Activated CD8-positive, alpha-beta memory T cell treated with anti-CD3 and anti-CD28 coated beads, Interleukin-2, amount 50 U/mL, for 48 hours (primary cell): ENCODE measurements around the gene ARID3B.
"Not testable (repeated sequence)": the region's sequence is repeated elsewhere in the genome, so short reads cannot be mapped to it uniquely, and the experiment has no call there.

Experiments used
- DNase-seq: peaks from one replicate; pipeline ENCODE4 v3.0.0-alpha.2; 2020

ARID3B gene

GRCh38 chr15:74578496-74578994, 37.5 kb downstream of the ARID3B start:
- DNase-seq: no peak

DNA sequence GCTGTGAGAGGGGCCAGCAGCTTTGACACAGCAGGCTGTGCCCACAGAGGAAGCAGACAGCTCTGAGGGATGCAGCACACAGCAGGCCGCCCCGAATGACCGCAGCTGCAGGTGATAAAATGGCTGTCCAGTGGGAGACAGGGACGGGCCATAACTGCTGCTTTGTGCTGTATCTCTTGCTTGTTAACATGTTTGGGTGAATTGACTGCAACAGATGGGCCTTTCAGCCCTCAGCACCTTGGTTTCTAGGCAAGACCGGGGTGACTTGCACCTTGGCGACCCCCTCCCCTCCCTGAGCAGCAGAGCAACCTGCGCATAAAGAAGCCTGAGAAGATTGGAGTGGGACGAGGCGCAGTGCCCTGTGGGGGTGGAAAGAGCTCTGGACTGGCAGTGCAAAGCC, 38.0 kb downstream of the ARID3B start:
- no peak for DNase-seq

DNA sequence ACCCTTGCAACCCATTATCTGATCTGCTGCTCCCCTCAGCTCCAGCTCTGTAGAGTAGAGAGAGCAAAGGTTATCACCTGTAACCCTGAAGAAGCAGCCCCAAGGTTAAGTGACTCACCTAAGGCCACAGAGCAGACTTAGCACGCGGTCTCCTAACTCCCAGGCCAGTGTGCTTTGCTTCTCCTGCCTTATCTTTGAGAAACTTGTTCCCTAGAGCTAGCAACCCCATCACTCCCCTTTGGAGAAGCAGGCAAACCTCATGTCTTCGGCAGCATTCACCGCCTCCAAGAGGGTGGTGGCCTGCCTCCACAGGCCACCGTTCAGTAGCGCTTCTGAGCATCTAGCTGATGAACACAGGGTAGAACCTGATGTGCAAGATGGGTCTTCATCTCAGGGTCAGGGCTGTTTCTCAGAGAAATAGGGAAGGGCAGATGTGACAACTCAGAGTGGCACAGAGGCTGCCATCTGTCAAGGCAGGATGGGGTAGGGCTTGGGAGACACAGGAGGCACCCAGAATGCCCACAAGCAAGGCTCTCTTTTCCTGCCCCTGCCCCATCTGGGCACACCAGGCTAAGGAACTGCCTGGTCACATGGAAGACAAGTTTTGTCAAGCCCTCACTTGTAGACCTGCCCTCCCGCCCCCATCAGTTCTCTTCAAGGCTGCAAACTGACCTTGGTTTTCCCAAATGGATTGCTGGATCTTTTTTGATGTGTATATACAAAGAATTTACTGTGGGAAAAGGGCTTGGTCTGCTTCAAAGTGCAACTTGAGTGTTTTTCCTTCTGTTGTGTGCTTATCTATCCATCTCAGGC, 39.7 kb downstream of the ARID3B start:
- DNase-seq: no peak

- no peak for DNase-seq
Observed at GRCh38 chr15:74584204-74584603, 43.2 kb downstream of the ARID3B start.

DNA sequence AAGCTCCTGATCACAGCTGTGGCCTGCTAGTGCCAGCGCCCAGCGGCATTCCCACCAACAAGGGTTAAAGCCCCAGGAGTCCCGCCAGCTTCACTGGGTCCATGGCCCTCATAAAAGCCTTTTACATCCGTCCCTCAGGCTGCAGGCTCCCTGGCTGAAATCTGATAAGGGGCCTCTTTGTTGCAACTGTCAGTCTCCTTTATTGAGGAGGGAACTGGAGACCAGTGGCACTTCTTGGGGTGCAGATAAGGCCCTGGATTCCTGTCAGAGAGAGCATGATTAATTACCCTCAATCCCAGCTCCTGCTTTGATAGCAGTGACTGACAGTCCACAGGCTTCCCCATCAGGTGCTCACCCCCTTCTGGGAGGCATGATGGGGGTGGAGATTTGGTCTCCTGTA, 43.8 kb downstream of the ARID3B start:
- DNase-seq: no peak

GRCh38 chr15:74585191-74585590, 44.2 kb downstream of the ARID3B start:
- DNase-seq: no peak

DNA sequence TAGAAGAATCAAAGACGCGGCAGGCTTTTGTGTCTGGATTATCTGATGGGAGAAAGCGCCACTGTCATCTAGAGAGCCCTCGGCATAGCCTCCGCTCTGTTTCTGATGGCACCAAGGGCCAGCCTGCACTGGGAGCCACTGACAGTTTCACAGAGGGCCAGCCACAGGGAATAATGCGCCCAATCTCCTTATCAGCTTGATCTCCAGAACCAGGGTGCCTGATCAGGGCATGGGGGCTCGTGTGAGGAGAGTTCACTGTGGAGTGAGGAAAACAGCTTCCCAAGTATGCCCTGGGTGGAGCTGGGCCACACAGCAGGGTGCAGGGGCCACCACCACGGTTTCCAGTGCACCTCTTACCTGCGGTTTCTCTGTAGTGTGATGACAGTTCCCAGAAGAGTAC, 44.8 kb downstream of the ARID3B start:
- DNase-seq: no peak

GRCh38 chr15:74589826-74590225, 48.8 kb downstream of the ARID3B start:
- no peak for DNase-seq

DNA sequence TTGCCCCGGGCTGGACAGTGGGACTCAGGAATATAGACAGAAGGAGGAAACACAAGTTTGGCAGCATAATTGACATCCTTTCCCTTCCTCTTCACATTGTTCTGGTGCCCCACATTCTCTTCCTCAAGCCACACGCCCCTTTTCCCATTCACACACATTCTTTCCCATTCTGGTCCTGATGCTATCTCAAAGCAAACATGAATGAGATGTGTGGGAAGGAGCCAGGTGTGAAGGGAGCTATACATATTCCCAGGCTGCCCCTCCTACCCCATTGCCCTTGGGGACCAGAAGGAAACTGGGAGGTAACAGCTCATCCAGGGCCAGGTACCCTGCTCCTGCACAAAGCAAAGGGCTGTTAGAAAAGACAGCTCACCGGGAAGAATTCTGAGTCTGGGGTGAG, 51.2 kb downstream of the ARID3B start:
- no peak for DNase-seq

- no peak for DNase-seq
Observed at GRCh38 chr15:74593122-74593521, 52.1 kb downstream of the ARID3B start.

GRCh38 chr15:74594455-74594854, 53.4 kb downstream of the ARID3B start:
- no peak for DNase-seq

DNA sequence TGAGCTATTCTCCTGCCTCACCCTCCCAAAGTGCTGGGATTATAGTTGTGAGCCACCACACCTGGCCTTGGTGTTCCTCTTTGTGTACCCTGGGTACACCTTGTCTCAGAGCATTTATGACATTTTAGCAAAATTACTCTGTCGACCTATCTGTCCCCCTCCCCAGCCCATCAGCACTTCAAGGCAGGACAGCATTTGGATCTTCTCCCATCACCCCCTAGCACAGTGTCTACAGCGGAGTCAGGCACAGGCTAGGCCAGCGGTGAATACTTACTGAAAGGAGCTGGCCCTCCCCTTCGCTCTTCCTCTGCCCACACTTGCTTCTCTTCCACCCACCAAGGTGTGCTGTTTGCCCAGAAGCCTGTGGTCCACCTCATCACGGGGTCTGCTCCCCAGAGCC, 54.3 kb downstream of the ARID3B start:
- DNase-seq: no peak

DNA sequence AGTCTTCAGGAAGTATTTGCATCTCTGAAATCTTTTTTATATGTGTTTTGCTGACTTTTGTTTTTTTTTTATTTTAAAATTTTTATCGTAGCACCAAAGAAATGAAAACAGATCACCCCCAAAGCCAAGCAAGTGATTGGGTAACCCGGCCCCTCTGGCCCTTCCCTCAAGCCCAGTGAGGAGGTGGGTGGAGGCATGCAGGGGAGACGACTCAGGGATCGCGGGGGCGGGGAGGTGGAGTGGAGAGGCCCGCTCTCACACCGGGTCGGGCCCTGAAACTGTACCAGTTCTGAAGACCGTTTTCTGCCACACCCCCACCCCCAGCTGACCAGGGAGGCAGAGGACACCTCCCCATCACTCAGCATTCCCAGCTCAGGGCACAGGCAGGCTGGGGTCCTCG, 55.7 kb downstream of the ARID3B start:
- DNase-seq: not testable (repeated sequence)

- not testable (repeated sequence) for DNase-seq
Observed at GRCh38 chr15:74597146-74597705, 56.2 kb downstream of the ARID3B start.

DNA sequence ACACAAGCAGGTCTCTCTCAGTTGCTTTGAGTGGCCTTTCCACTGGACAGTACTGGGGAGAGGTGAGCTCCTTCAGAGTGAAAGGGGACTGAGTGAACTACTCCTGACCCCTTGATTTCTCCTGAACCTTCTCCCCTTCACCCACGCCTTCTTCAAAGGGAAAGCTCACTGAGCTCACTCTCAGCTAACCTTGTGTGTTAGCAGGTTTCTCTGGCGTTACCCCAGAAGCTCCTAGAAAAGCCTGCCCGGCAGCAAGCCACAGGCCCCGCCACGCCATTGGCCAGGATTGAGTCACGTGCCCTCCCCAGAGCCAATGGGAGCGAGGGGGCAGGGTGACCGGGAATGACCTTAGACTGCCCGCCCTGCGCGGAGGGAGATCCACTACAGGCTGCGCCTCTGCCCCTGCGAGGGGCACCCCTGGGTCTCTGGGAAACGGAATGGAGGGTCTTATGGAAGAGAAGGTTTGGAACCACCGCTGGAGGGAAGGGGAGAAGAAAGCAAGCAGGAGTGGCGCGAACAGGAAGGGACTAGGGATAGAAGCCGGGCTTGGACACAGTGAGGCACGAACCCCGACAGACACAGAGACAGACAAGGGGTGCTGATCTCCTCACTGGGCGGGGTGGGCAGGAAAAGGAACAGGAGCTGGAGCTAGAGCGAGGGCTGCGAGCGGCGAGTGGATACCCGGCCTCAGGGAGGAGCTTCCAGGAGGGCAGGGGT, 57.3 kb downstream of the ARID3B start:
- DNase-seq: peak; percentile 94

GRCh38 chr15:74599156-74599555, 58.1 kb downstream of the ARID3B start:
- peak; percentile 53 for DNase-seq

GRCh38 chr15:74603026-74603788, 62.2 kb downstream of the ARID3B start:
- DNase-seq: no peak

GRCh38 chr15:74603789-74604705, 63.0 kb downstream of the ARID3B start:
- DNase-seq: no peak

- no peak for DNase-seq
Observed at GRCh38 chr15:74604983-74605794, 64.2 kb downstream of the ARID3B start.

DNA sequence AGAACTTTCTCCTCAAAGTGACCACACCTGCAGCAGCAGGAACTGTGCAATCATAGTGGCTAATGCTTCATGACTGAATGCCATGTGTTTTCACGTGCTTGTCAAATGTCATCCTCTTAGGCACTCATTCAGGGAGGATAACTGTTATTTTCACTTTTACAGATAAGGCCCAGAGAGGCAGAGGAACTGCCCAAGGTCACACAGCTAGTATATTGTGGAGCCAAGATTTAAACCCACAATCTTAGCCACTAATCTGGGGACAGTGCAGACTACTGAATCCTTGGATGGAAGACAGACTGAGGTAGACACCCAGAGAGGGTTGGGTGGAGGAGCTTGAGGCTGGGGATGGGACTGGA, 64.8 kb downstream of the ARID3B start:
- no peak for DNase-seq

GRCh38 chr15:74608786-74609185, 67.8 kb downstream of the ARID3B start:
- no peak for DNase-seq
